ENCODE measurements around the gene DYRK1A.
"Not testable (repeated sequence)": the region's sequence is repeated elsewhere in the genome, so short reads cannot be mapped to it uniquely, and the experiment has no call there.

DYRK1A gene

GRCh38 chr21:37538971-37539590 lies 172.5 kb downstream of the DYRK1A start:
- no peak for TF ChIP-seq POLR2A (IDR thresholded peaks at IDR 0.05; ENCODE audit: low read length)
- TF ChIP-seq GATA1 (IDR thresholded peaks at IDR 0.05; ENCODE audit: low read depth, low read length) = no peak
- DNase-seq = no peak

- DNase-seq = not testable (repeated sequence)
Observed at GRCh38 chr21:37541128-37541527, 174.6 kb downstream of the DYRK1A start.

- TF ChIP-seq GATA1 (IDR thresholded peaks at IDR 0.05; ENCODE audit: low read depth, low read length) = no peak
- TF ChIP-seq POLR2A (IDR thresholded peaks at IDR 0.05; ENCODE audit: low read length) = no peak
- DNase-seq = no peak
Observed at GRCh38 chr21:37542512-37542911, 175.9 kb downstream of the DYRK1A start.

GRCh38 chr21:37546299-37546908 lies 179.8 kb downstream of the DYRK1A start:
- TF ChIP-seq GATA1 (IDR thresholded peaks at IDR 0.05; ENCODE audit: low read depth, low read length) = no peak
- no peak for TF ChIP-seq POLR2A (IDR thresholded peaks at IDR 0.05; ENCODE audit: low read length)
- DNase-seq = no peak

- DNase-seq = peak; percentile 48 to 55
- TF ChIP-seq POLR2A (IDR thresholded peaks at IDR 0.05; ENCODE audit: low read length) = no peak
- no peak for TF ChIP-seq GATA1 (IDR thresholded peaks at IDR 0.05; ENCODE audit: low read depth, low read length)
Observed at GRCh38 chr21:37546949-37547614, 180.5 kb downstream of the DYRK1A start.

- TF ChIP-seq GATA1 (IDR thresholded peaks at IDR 0.05; ENCODE audit: low read depth, low read length) = no peak
- no peak for TF ChIP-seq POLR2A (IDR thresholded peaks at IDR 0.05; ENCODE audit: low read length)
- DNase-seq = peak; percentile 30 to 43
Observed at GRCh38 chr21:37547615-37548200, 181.1 kb downstream of the DYRK1A start.

- peak; percentile 54 to 81 for DNase-seq
- TF ChIP-seq POLR2A (IDR thresholded peaks at IDR 0.05; ENCODE audit: low read length) = no peak
- no peak for TF ChIP-seq GATA1 (IDR thresholded peaks at IDR 0.05; ENCODE audit: low read depth, low read length)
Observed at GRCh38 chr21:37548521-37548981, 182.0 kb downstream of the DYRK1A start.

GRCh38 chr21:37549730-37550129 lies 183.2 kb downstream of the DYRK1A start:
- DNase-seq = not testable (repeated sequence)

- DNase-seq = no peak
- TF ChIP-seq POLR2A (IDR thresholded peaks at IDR 0.05; ENCODE audit: low read length) (no peak), GATA1 (IDR thresholded peaks at IDR 0.05; ENCODE audit: low read depth, low read length) (no peak)
Observed at GRCh38 chr21:37550157-37550556, 183.6 kb downstream of the DYRK1A start.

- no peak for DNase-seq
- TF ChIP-seq GATA1 (IDR thresholded peaks at IDR 0.05; ENCODE audit: low read depth, low read length) (no peak), POLR2A (IDR thresholded peaks at IDR 0.05; ENCODE audit: low read length) (no peak)
Observed at GRCh38 chr21:37550618-37551330, 184.2 kb downstream of the DYRK1A start.

- no peak for TF ChIP-seq POLR2A (IDR thresholded peaks at IDR 0.05; ENCODE audit: low read length)
- TF ChIP-seq GATA1 (IDR thresholded peaks at IDR 0.05; ENCODE audit: low read depth, low read length) = no peak
- DNase-seq = no peak
Observed at GRCh38 chr21:37551331-37551992, 184.9 kb downstream of the DYRK1A start.

GRCh38 chr21:37551993-37552355 lies 185.4 kb downstream of the DYRK1A start:
- no peak for DNase-seq
- TF ChIP-seq GATA1 (IDR thresholded peaks at IDR 0.05; ENCODE audit: low read depth, low read length) (no peak), POLR2A (IDR thresholded peaks at IDR 0.05; ENCODE audit: low read length) (no peak)

GRCh38 chr21:37552496-37553029 lies 186.0 kb downstream of the DYRK1A start:
- TF ChIP-seq GATA1 (IDR thresholded peaks at IDR 0.05; ENCODE audit: low read depth, low read length) (no peak), POLR2A (IDR thresholded peaks at IDR 0.05; ENCODE audit: low read length) (no peak)
- no peak for DNase-seq

All from erythroblast (primary cell).